Measurements from ENCODE around the gene ERCC6L2.

ERCC6L2 gene

GRCh38 chr9:95924987-95925386, 49.5 kb downstream of the ERCC6L2 start:
- H3K36me3 ChIP-seq (ENCODE audit: control insufficient read depth, insufficient read depth, low read length) = peaks cover 81% of the 10 kb centered on the region
- no peak overlapping the region for H3K9ac ChIP-seq (ENCODE audit: low read depth, low read length)

GRCh38 chr9:95927271-95928004, 51.9 kb downstream of the ERCC6L2 start:
- peaks cover 9% of the 10 kb centered on the region for H3K4me1 ChIP-seq (ENCODE audit: control insufficient read depth, insufficient read depth, low read length)
- H3K36me3 ChIP-seq (ENCODE audit: control insufficient read depth, insufficient read depth, low read length) = peaks cover 81% of the 10 kb centered on the region
- no peak overlapping the region for H3K27ac ChIP-seq (ENCODE audit: low read depth, low read length)
- H3K9ac ChIP-seq (ENCODE audit: low read depth, low read length) = no peak overlapping the region
- 0 out of 2 replicates have a peak, but pooled peaks cover 5% of the 10 kb centered on the region for H3K9me3 ChIP-seq (ENCODE audit: control insufficient read depth, insufficient read depth, low read length)
- H3K27me3 ChIP-seq (ENCODE audit: control insufficient read depth, insufficient read depth, low read length) = no peaks in the 10 kb centered on the region
- no peak overlapping the region for H3K4me3 ChIP-seq (ENCODE audit: low read depth, low read length)

More at GRCh38 chr9:95924987-95925386, 49.5 kb downstream of the ERCC6L2 start:
- Histone ChIP-seq H3K9me3 (ENCODE audit: control insufficient read depth, insufficient read depth, low read length) (peaks cover 22% of the 10 kb centered on the region), H3K4me1 (ENCODE audit: control insufficient read depth, insufficient read depth, low read length) (peaks cover 9% of the 10 kb centered on the region), H3K4me3 (ENCODE audit: low read depth, low read length) (no peak overlapping the region), H3K27ac (ENCODE audit: low read depth, low read length) (peak overlapping the region; percentile 39), H3K27me3 (ENCODE audit: control insufficient read depth, insufficient read depth, low read length) (no peaks in the 10 kb centered on the region)

GRCh38 chr9:95930277-95930676, 54.8 kb downstream of the ERCC6L2 start:
- H3K4me1 ChIP-seq (ENCODE audit: control insufficient read depth, insufficient read depth, low read length) = peaks cover 2% of the 10 kb centered on the region
- no peak overlapping the region for H3K4me3 ChIP-seq (ENCODE audit: low read depth, low read length)
- peaks cover 72% of the 10 kb centered on the region for H3K36me3 ChIP-seq (ENCODE audit: control insufficient read depth, insufficient read depth, low read length)
- no peaks in the 10 kb centered on the region for H3K27me3 ChIP-seq (ENCODE audit: control insufficient read depth, insufficient read depth, low read length)
- H3K9me3 ChIP-seq (ENCODE audit: control insufficient read depth, insufficient read depth, low read length) = no peaks in the 10 kb centered on the region
- no peak overlapping the region for H3K9ac ChIP-seq (ENCODE audit: low read depth, low read length)
- H3K27ac ChIP-seq (ENCODE audit: low read depth, low read length) = no peak overlapping the region

DNA sequence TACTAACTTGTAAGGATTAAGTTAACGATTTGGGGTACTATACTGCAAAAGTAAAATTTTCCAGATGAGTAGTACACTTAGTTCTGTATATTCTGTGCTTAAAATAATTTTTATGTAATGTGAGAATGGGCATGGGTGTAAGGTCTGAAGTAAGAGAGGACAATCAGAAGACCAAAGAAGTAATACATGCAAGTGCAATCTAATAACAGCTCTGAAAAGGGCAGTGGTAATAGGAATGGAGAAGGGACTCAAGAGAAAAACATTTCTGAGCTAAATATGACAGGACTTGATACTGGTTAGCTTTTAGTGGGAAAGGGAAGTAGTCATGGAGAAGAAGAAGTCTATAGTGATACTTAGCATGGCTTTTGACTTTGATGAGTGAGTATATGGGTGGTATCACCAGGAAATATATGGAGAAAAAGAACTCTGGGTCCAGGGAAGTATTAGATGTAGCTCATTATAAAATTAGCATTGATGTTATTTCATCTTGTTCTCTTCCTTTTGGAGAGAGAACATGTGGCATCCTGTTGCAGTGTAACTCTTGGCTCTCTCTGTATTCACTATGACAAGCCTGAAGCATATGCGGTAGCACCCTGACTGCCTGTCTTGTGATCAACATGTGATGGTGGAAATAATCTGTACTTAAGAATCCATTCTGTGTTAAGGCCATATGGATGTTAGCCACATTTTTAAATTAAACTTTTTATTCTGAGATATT, 60.5 kb downstream of the ERCC6L2 start:
- H3K9ac ChIP-seq (ENCODE audit: low read depth, low read length) = no peak overlapping the region
- H3K4me1 ChIP-seq (ENCODE audit: control insufficient read depth, insufficient read depth, low read length) = peaks cover 15% of the 10 kb centered on the region
- H3K4me3 ChIP-seq (ENCODE audit: low read depth, low read length) = no peak overlapping the region
- H3K27ac ChIP-seq (ENCODE audit: low read depth, low read length) = peak overlapping the region; percentile 53
- no peaks in the 10 kb centered on the region for H3K27me3 ChIP-seq (ENCODE audit: control insufficient read depth, insufficient read depth, low read length)
- peaks cover 38% of the 10 kb centered on the region for H3K36me3 ChIP-seq (ENCODE audit: control insufficient read depth, insufficient read depth, low read length)
- no peaks in the 10 kb centered on the region for H3K9me3 ChIP-seq (ENCODE audit: control insufficient read depth, insufficient read depth, low read length)

- Histone ChIP-seq H3K4me3 (ENCODE audit: low read depth, low read length) (no peak overlapping the region), H3K36me3 (ENCODE audit: control insufficient read depth, insufficient read depth, low read length) (peaks cover 37% of the 10 kb centered on the region), H3K27ac (ENCODE audit: low read depth, low read length) (peak overlapping the region; percentile 53)
Observed at GRCh38 chr9:95936579-95937075, 61.1 kb downstream of the ERCC6L2 start.

GRCh38 chr9:95937131-95937530, 61.6 kb downstream of the ERCC6L2 start:
- H3K27me3 ChIP-seq (ENCODE audit: control insufficient read depth, insufficient read depth, low read length) = no peaks in the 10 kb centered on the region
- H3K9me3 ChIP-seq (ENCODE audit: control insufficient read depth, insufficient read depth, low read length) = no peaks in the 10 kb centered on the region
- peak overlapping the region; percentile 34 for H3K27ac ChIP-seq (ENCODE audit: low read depth, low read length)
- peaks cover 37% of the 10 kb centered on the region for H3K36me3 ChIP-seq (ENCODE audit: control insufficient read depth, insufficient read depth, low read length)
- peaks cover 15% of the 10 kb centered on the region for H3K4me1 ChIP-seq (ENCODE audit: control insufficient read depth, insufficient read depth, low read length)
- no peak overlapping the region for H3K9ac ChIP-seq (ENCODE audit: low read depth, low read length)
- H3K4me3 ChIP-seq (ENCODE audit: low read depth, low read length) = no peak overlapping the region

More at GRCh38 chr9:95936579-95937075, 61.1 kb downstream of the ERCC6L2 start:
- Histone ChIP-seq H3K9me3 (ENCODE audit: control insufficient read depth, insufficient read depth, low read length) (no peaks in the 10 kb centered on the region), H3K27me3 (ENCODE audit: control insufficient read depth, insufficient read depth, low read length) (no peaks in the 10 kb centered on the region), H3K4me1 (ENCODE audit: control insufficient read depth, insufficient read depth, low read length) (peaks cover 15% of the 10 kb centered on the region), H3K9ac (ENCODE audit: low read depth, low read length) (no peak overlapping the region)

DNA sequence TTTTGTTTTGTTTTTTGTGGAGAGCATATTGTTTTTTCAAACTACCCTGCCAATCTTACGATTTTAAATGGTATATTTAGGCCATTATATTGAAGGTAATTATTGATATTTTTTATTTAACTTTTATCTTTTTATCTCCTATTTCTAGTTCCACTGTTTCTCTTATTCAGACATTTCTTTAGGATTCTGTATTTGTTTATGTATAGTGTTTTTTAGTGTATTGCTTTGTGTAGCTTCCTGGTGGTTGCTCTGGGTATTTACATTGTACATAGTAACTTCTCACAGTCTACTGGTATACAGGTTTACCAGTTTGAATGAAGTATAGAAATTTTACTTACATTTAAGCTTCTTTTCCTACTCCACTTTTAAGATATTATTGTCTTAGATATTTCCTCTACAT, 63.2 kb downstream of the ERCC6L2 start:
- peaks cover 37% of the 10 kb centered on the region for H3K36me3 ChIP-seq (ENCODE audit: control insufficient read depth, insufficient read depth, low read length)
- no peaks in the 10 kb centered on the region for H3K27me3 ChIP-seq (ENCODE audit: control insufficient read depth, insufficient read depth, low read length)
- no peaks in the 10 kb centered on the region for H3K9me3 ChIP-seq (ENCODE audit: control insufficient read depth, insufficient read depth, low read length)
- H3K4me3 ChIP-seq (ENCODE audit: low read depth, low read length) = no peak overlapping the region
- H3K27ac ChIP-seq (ENCODE audit: low read depth, low read length) = no peak overlapping the region
- peaks cover 15% of the 10 kb centered on the region for H3K4me1 ChIP-seq (ENCODE audit: control insufficient read depth, insufficient read depth, low read length)
- H3K9ac ChIP-seq (ENCODE audit: low read depth, low read length) = no peak overlapping the region

GRCh38 chr9:95939472-95939871, 64.0 kb downstream of the ERCC6L2 start:
- H3K4me1 ChIP-seq (ENCODE audit: control insufficient read depth, insufficient read depth, low read length) = peaks cover 21% of the 10 kb centered on the region
- no peak overlapping the region for H3K27ac ChIP-seq (ENCODE audit: low read depth, low read length)
- no peak overlapping the region for H3K9ac ChIP-seq (ENCODE audit: low read depth, low read length)
- H3K36me3 ChIP-seq (ENCODE audit: control insufficient read depth, insufficient read depth, low read length) = peaks cover 37% of the 10 kb centered on the region
- no peak overlapping the region for H3K4me3 ChIP-seq (ENCODE audit: low read depth, low read length)
- H3K27me3 ChIP-seq (ENCODE audit: control insufficient read depth, insufficient read depth, low read length) = no peaks in the 10 kb centered on the region
- H3K9me3 ChIP-seq (ENCODE audit: control insufficient read depth, insufficient read depth, low read length) = no peaks in the 10 kb centered on the region

- Histone ChIP-seq H3K9me3 (ENCODE audit: control insufficient read depth, insufficient read depth, low read length) (no peaks in the 10 kb centered on the region), H3K27ac (ENCODE audit: low read depth, low read length) (no peak overlapping the region), H3K9ac (ENCODE audit: low read depth, low read length) (no peak overlapping the region), H3K4me3 (ENCODE audit: low read depth, low read length) (no peak overlapping the region), H3K36me3 (ENCODE audit: control insufficient read depth, insufficient read depth, low read length) (peaks cover 34% of the 10 kb centered on the region), H3K4me1 (ENCODE audit: control insufficient read depth, insufficient read depth, low read length) (peaks cover 21% of the 10 kb centered on the region), H3K27me3 (ENCODE audit: control insufficient read depth, insufficient read depth, low read length) (no peaks in the 10 kb centered on the region)
Observed at GRCh38 chr9:95940265-95940664, 64.8 kb downstream of the ERCC6L2 start.

GRCh38 chr9:95942016-95942415, 66.5 kb downstream of the ERCC6L2 start:
- no peak overlapping the region for H3K4me3 ChIP-seq (ENCODE audit: low read depth, low read length)
- H3K27ac ChIP-seq (ENCODE audit: low read depth, low read length) = no peak overlapping the region
- H3K9ac ChIP-seq (ENCODE audit: low read depth, low read length) = no peak overlapping the region
- H3K4me1 ChIP-seq (ENCODE audit: control insufficient read depth, insufficient read depth, low read length) = peaks cover 9% of the 10 kb centered on the region
- no peaks in the 10 kb centered on the region for H3K27me3 ChIP-seq (ENCODE audit: control insufficient read depth, insufficient read depth, low read length)
- H3K9me3 ChIP-seq (ENCODE audit: control insufficient read depth, insufficient read depth, low read length) = no peaks in the 10 kb centered on the region
- H3K36me3 ChIP-seq (ENCODE audit: control insufficient read depth, insufficient read depth, low read length) = peaks cover 40% of the 10 kb centered on the region

DNA sequence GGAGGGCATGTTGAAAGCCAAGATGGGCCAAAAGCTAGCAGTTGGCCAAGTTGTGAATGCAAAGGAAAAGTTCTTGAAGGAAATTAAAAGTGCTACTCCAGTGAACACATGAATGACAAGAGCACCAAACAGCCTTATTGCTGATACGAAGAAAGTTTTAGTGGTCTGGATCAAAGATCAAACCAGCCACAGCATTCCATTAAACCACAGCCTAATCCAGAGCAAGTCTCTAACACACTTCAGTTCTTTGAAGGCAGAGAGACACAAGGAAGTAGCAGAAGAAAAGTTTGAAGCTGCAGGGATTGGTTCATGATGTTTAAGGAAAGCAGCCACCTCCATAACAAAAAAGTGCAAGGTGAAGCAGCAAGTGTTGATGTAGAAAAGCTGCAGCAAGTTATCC, 71.6 kb downstream of the ERCC6L2 start:
- peaks cover 7% of the 10 kb centered on the region; the same call in 1 of the 2 replicates for H3K4me1 ChIP-seq (ENCODE audit: control insufficient read depth, insufficient read depth, low read length)
- H3K27me3 ChIP-seq (ENCODE audit: control insufficient read depth, insufficient read depth, low read length) = no peaks in the 10 kb centered on the region
- peaks cover 32% of the 10 kb centered on the region for H3K36me3 ChIP-seq (ENCODE audit: control insufficient read depth, insufficient read depth, low read length)
- H3K9me3 ChIP-seq (ENCODE audit: control insufficient read depth, insufficient read depth, low read length) = peaks cover 10% of the 10 kb centered on the region; the same call in 1 of the 2 replicates
- H3K27ac ChIP-seq (ENCODE audit: low read depth, low read length) = no peak overlapping the region
- H3K9ac ChIP-seq (ENCODE audit: low read depth, low read length) = no peak overlapping the region
- H3K4me3 ChIP-seq (ENCODE audit: low read depth, low read length) = no peak overlapping the region
